ENCODE measurements around the gene NINL.

The NINL gene

GRCh38 chr20:25461786-25462545, 123.4 kb downstream of the NINL start:
- no peaks in the 10 kb centered on the region for H3K36me3 Mint-ChIP-seq
- no peaks in the 10 kb centered on the region for H3K27me3 Mint-ChIP-seq
- H3K27ac Mint-ChIP-seq, result no peak overlapping the region
- DNase-seq, result no peak
- H3K9me3 Mint-ChIP-seq, result no peaks in the 10 kb centered on the region
- no peak overlapping the region for H3K4me3 Mint-ChIP-seq
- CTCF ChIA-PET, result no interaction called here
- H3K4me1 Mint-ChIP-seq, result no peaks in the 10 kb centered on the region

- Mint-ChIP-seq H3K4me1 (no peaks in the 10 kb centered on the region), H3K9me3 (no peaks in the 10 kb centered on the region), H3K36me3 (no peaks in the 10 kb centered on the region), H3K27me3 (no peaks in the 10 kb centered on the region), H3K4me3 (no peak overlapping the region), H3K27ac (no peak overlapping the region)
- no peak for DNase-seq
- CTCF ChIA-PET, result no interaction called here
Measured at GRCh38 chr20:25461281-25461650, 124.1 kb downstream of the NINL start.

- no peak overlapping the region for H3K4me3 Mint-ChIP-seq
- CTCF ChIA-PET, result no interaction called here
- no peaks in the 10 kb centered on the region for H3K9me3 Mint-ChIP-seq
- no peak for DNase-seq
- no peaks in the 10 kb centered on the region for H3K27me3 Mint-ChIP-seq
- H3K4me1 Mint-ChIP-seq, result no peaks in the 10 kb centered on the region
- no peaks in the 10 kb centered on the region for H3K36me3 Mint-ChIP-seq
- no peak overlapping the region for H3K27ac Mint-ChIP-seq
Measured at GRCh38 chr20:25460566-25461280, 124.6 kb downstream of the NINL start.

- H3K27ac Mint-ChIP-seq, result no peak overlapping the region
- no peak overlapping the region for H3K4me3 Mint-ChIP-seq
- CTCF ChIA-PET, result no interaction called here
- H3K9me3 Mint-ChIP-seq, result no peaks in the 10 kb centered on the region
- DNase-seq, result no peak
- H3K27me3 Mint-ChIP-seq, result no peaks in the 10 kb centered on the region
- no peaks in the 10 kb centered on the region for H3K36me3 Mint-ChIP-seq
- no peaks in the 10 kb centered on the region for H3K4me1 Mint-ChIP-seq
Measured at GRCh38 chr20:25459916-25460535, 125.3 kb downstream of the NINL start.

GRCh38 chr20:25459111-25459830, 126.1 kb downstream of the NINL start:
- Mint-ChIP-seq H3K36me3 (no peaks in the 10 kb centered on the region), H3K27ac (no peak overlapping the region), H3K9me3 (no peaks in the 10 kb centered on the region), H3K4me1 (no peaks in the 10 kb centered on the region), H3K4me3 (no peak overlapping the region), H3K27me3 (no peaks in the 10 kb centered on the region)
- no peak for DNase-seq
- CTCF ChIA-PET, result no interaction called here

GRCh38 chr20:25457886-25458680, 127.2 kb downstream of the NINL start:
- H3K4me1 Mint-ChIP-seq, result no peaks in the 10 kb centered on the region
- CTCF ChIA-PET, result no interaction called here
- no peaks in the 10 kb centered on the region for H3K27me3 Mint-ChIP-seq
- no peak overlapping the region for H3K4me3 Mint-ChIP-seq
- H3K9me3 Mint-ChIP-seq, result no peaks in the 10 kb centered on the region
- no peaks in the 10 kb centered on the region for H3K36me3 Mint-ChIP-seq
- DNase-seq, result no peak
- H3K27ac Mint-ChIP-seq, result no peak overlapping the region

GRCh38 chr20:25454153-25454900, 131.0 kb downstream of the NINL start:
- Mint-ChIP-seq H3K36me3 (no peaks in the 10 kb centered on the region), H3K27ac (no peak overlapping the region), H3K9me3 (no peaks in the 10 kb centered on the region), H3K27me3 (no peaks in the 10 kb centered on the region), H3K4me1 (no peaks in the 10 kb centered on the region), H3K4me3 (no peak overlapping the region)
- DNase-seq, result no peak
- CTCF ChIA-PET, result no interaction called here

- Mint-ChIP-seq H3K27ac (no peak overlapping the region), H3K4me1 (no peaks in the 10 kb centered on the region), H3K4me3 (no peak overlapping the region), H3K27me3 (no peaks in the 10 kb centered on the region), H3K36me3 (peaks cover 8% of the 10 kb centered on the region), H3K9me3 (no peaks in the 10 kb centered on the region)
- CTCF ChIA-PET, result no interaction called here
- DNase-seq, result no peak
Measured at GRCh38 chr20:25453035-25453810, 132.1 kb downstream of the NINL start.

GRCh38 chr20:25452333-25452732, 133.0 kb downstream of the NINL start:
- no peak for DNase-seq
- CTCF ChIA-PET, result no interaction called here
- Mint-ChIP-seq H3K27ac (no peak overlapping the region), H3K9me3 (no peaks in the 10 kb centered on the region), H3K36me3 (peaks cover 16% of the 10 kb centered on the region), H3K4me3 (no peak overlapping the region), H3K4me1 (no peaks in the 10 kb centered on the region), H3K27me3 (no peaks in the 10 kb centered on the region)

- CTCF ChIA-PET, result no interaction called here
- Mint-ChIP-seq H3K27me3 (no peaks in the 10 kb centered on the region), H3K4me3 (no peak overlapping the region), H3K27ac (no peak overlapping the region), H3K9me3 (no peaks in the 10 kb centered on the region), H3K4me1 (peaks cover 5% of the 10 kb centered on the region), H3K36me3 (peaks cover 38% of the 10 kb centered on the region)
- DNase-seq, result no peak
Measured at GRCh38 chr20:25447671-25448070, 137.7 kb downstream of the NINL start.

- peaks cover 5% of the 10 kb centered on the region for H3K4me1 Mint-ChIP-seq
- DNase-seq, result no peak
- CTCF ChIA-PET, result no interaction called here
- H3K4me3 Mint-ChIP-seq, result no peak overlapping the region
- H3K27me3 Mint-ChIP-seq, result no peaks in the 10 kb centered on the region
- no peaks in the 10 kb centered on the region for H3K9me3 Mint-ChIP-seq
- no peak overlapping the region for H3K27ac Mint-ChIP-seq
- H3K36me3 Mint-ChIP-seq, result peaks cover 41% of the 10 kb centered on the region
Measured at GRCh38 chr20:25444556-25444955, 140.8 kb downstream of the NINL start.

GRCh38 chr20:25439328-25439727, 146.0 kb downstream of the NINL start:
- no peaks in the 10 kb centered on the region for H3K27me3 Mint-ChIP-seq
- peaks cover 6% of the 10 kb centered on the region for H3K4me1 Mint-ChIP-seq
- no peak overlapping the region for H3K27ac Mint-ChIP-seq
- no peak overlapping the region for H3K4me3 Mint-ChIP-seq
- H3K9me3 Mint-ChIP-seq, result no peaks in the 10 kb centered on the region
- H3K36me3 Mint-ChIP-seq, result peaks cover 32% of the 10 kb centered on the region
- CTCF ChIA-PET, result no interaction called here
- DNase-seq, result no peak

- CTCF ChIA-PET, result no interaction called here
- Mint-ChIP-seq H3K9me3 (no peaks in the 10 kb centered on the region), H3K4me1 (peaks cover 6% of the 10 kb centered on the region), H3K27me3 (no peaks in the 10 kb centered on the region), H3K27ac (no peak overlapping the region), H3K36me3 (peaks cover 31% of the 10 kb centered on the region), H3K4me3 (no peak overlapping the region)
- DNase-seq, result no peak
Measured at GRCh38 chr20:25437153-25437581, 148.2 kb downstream of the NINL start.

Measured in activated naive CD4-positive, alpha-beta T cell treated with anti-CD3 and anti-CD28 coated beads, Interleukin-2, amount 10 ng/mL, durations not matched to agents 7 days and 5 days (primary cell).